NCI-H2196 (cell line): ENCODE data around the gene MAPRE3.
A peak's percentile ranks its signal among the peaks of the same experiment; 100 is the strongest.
"Not testable (repeated sequence)": the region's sequence is repeated elsewhere in the genome, so short reads cannot be mapped to it uniquely, and the experiment has no call there.

Experiments
- DNase-seq: peaks from one replicate; lab custom pipeline; 2025; ENCODE audit not compliant: unreplicated experiment; lab: John Stamatoyannopoulos, UW

The MAPRE3 gene

GRCh38 chr2:26970244-26970927 is at the start of gene MAPRE3:
Gene MAPRE3, plus strand, starts transcription at chr2:26970637. Its CDS starts 51,582 bp downstream, at chr2:27022219.
- DNase-seq: peak; percentile 94

GRCh38 chr2:26921323-26921722 is 49.1 kb upstream of the MAPRE3 start:
- no peak for DNase-seq

GRCh38 chr2:26922405-26923188 is 47.8 kb upstream of the MAPRE3 start:
- peak; percentile 73 for DNase-seq

GRCh38 chr2:26923189-26923466 is 47.3 kb upstream of the MAPRE3 start:
- not testable (repeated sequence) for DNase-seq

GRCh38 chr2:26924731-26925099 is 45.7 kb upstream of the MAPRE3 start:
- no peak for DNase-seq

GRCh38 chr2:26925100-26925791 is 45.2 kb upstream of the MAPRE3 start:
- no peak for DNase-seq

- no peak for DNase-seq
Measured at GRCh38 chr2:26927221-26927620, 43.2 kb upstream of the MAPRE3 start.

- DNase-seq: no peak
Measured at GRCh38 chr2:26932974-26933373, 37.5 kb upstream of the MAPRE3 start.

- no peak for DNase-seq
Measured at GRCh38 chr2:26933431-26934334, 36.8 kb upstream of the MAPRE3 start.

- no peak for DNase-seq
Measured at GRCh38 chr2:26934335-26934724, 36.1 kb upstream of the MAPRE3 start.

- DNase-seq: no peak
Measured at GRCh38 chr2:26934985-26935384, 35.5 kb upstream of the MAPRE3 start.

- no peak for DNase-seq
Measured at GRCh38 chr2:26936855-26937254, 33.6 kb upstream of the MAPRE3 start.

- no peak for DNase-seq
Measured at GRCh38 chr2:26938399-26939118, 31.9 kb upstream of the MAPRE3 start.

- DNase-seq: no peak
Measured at GRCh38 chr2:26940001-26940400, 30.4 kb upstream of the MAPRE3 start.

- DNase-seq: no peak
Measured at GRCh38 chr2:26941486-26941885, 29.0 kb upstream of the MAPRE3 start.

GRCh38 chr2:26942543-26943295 is 27.7 kb upstream of the MAPRE3 start:
- DNase-seq: peak; percentile 48

GRCh38 chr2:26945991-26946750 is 24.3 kb upstream of the MAPRE3 start:
- no peak for DNase-seq

GRCh38 chr2:26946841-26947784 is 23.3 kb upstream of the MAPRE3 start:
- DNase-seq: peak; percentile 89
